Thymus (tissue), 11 donors: ENCODE results near the gene SPTBN4. TPM values are rescaled to one million over a fixed set of nuclear protein-coding genes. Genes with fewer than 3 reads are reported as not detected.
A peak's percentile ranks its signal among the peaks of the same experiment; 100 is the strongest.

Source experiments
- DNase-seq, 9 donors: peaks; one replicate each; pipeline ENCODE4 v3.0.0-alpha.2; 2013; ENCODE audit warnings: low spot score in 9 of 9, low read depth in 6 of 9, missing footprints in 1 of 9
- H3K27ac ChIP-seq, 2 donors: one replicate each; pipeline ENCODE4 v1.5.1; 2013; ENCODE audit warnings: control low read depth in 1 of 2, low read depth in 1 of 2, low read length in 1 of 2, mild to moderate bottlenecking in 1 of 2, moderate library complexity in 1 of 2
- H3K27me3 ChIP-seq, 2 donors: one replicate each; pipeline ENCODE4 v1.5.1; 2013; ENCODE audit warnings: low read length in 1 of 2; ENCODE audit not compliant: control insufficient read depth in 2 of 2, insufficient read depth in 1 of 2
- H3K36me3 ChIP-seq, 2 donors: one replicate each; pipeline ENCODE4 v1.5.1; 2013; ENCODE audit warnings: low read length in 1 of 2, mild to moderate bottlenecking in 1 of 2, moderate library complexity in 1 of 2; ENCODE audit not compliant: control insufficient read depth in 2 of 2, insufficient read depth in 2 of 2
- H3K4me1 ChIP-seq, 2 donors: one replicate each; pipeline ENCODE4 v1.5.1; 2013; ENCODE audit warnings: low read length in 2 of 2; ENCODE audit not compliant: control insufficient read depth in 2 of 2, insufficient read depth in 2 of 2
- H3K4me3 ChIP-seq, 2 donors: one replicate each; pipeline ENCODE4 v1.5.1; 2013; ENCODE audit warnings: low read length in 2 of 2, control low read depth in 1 of 2, mild to moderate bottlenecking in 1 of 2
- H3K9me3 ChIP-seq, 2 donors: one replicate each; pipeline ENCODE4 v1.5.1; 2013; ENCODE audit warnings: low read length in 1 of 2, mild to moderate bottlenecking in 1 of 2; ENCODE audit not compliant: control insufficient read depth in 2 of 2, insufficient read depth in 1 of 2
- WGBS: extraction: QIAGEN DNeasy Blood & Tissue Kit; methylation state at CpG from one replicate; pipeline ENCODE4 v1.1.7; 2013; 5-methylcytosine and 5-hydroxymethylcytosine counted together
- polyA plus RNA-seq: library from polyadenylated mRNA; stranded (reverse); fragments of 200-250 nt; gene quantifications from one replicate; pipeline ENCODE4 v1.2.3, GENCODE V29; 2013
- total RNA-seq: library from RNA; stranded (reverse); fragments of 120-200 nt; gene quantifications from one replicate; pipeline ENCODE4 v1.2.4, GENCODE V29; 2013
- donor health status: healthy.

The SPTBN4 gene
- total and polyA plus RNA-seq, 2 donors = 0.24 to 0.73 TPM

GRCh38 chr19:40598121-40598917 is 131.5 kb downstream of the SPTBN4 start:
- peak overlapping the region in 1 of 2 donors; percentile 5 for H3K4me3 ChIP-seq
- no peak overlapping the region for H3K27ac ChIP-seq
- DNase-seq = peak in 5 of 9 donors; percentile 72 to 85 (median 81)
- H3K4me1 ChIP-seq = peaks cover 4 to 55% of the 10 kb centered on the region in 2 donors
- WGBS = 3% methylated on average over 46 of the region's 46 CpGs
- peaks cover 0 to 17% of the 10 kb centered on the region in 2 donors for H3K9me3 ChIP-seq
- H3K36me3 ChIP-seq = no peaks in the 10 kb centered on the region
- H3K27me3 ChIP-seq = peaks cover 68 to 88% of the 10 kb centered on the region in 2 donors

- no peak for DNase-seq
- H3K36me3 ChIP-seq = no peaks in the 10 kb centered on the region
- no peak overlapping the region for H3K27ac ChIP-seq
- H3K27me3 ChIP-seq = peaks cover 68 to 94% of the 10 kb centered on the region in 2 donors
- H3K9me3 ChIP-seq = peaks cover 0 to 22% of the 10 kb centered on the region in 2 donors
- WGBS = 10% methylated on average over 15 of the region's 15 CpGs
- H3K4me1 ChIP-seq = peaks cover 4 to 60% of the 10 kb centered on the region in 2 donors
- H3K4me3 ChIP-seq = no peak overlapping the region
These were observed 132.1 kb downstream of the SPTBN4 start for GRCh38 chr19:40598918-40599307.

GRCh38 chr19:40599331-40599901 is 132.6 kb downstream of the SPTBN4 start:
- no peak overlapping the region for H3K27ac ChIP-seq
- WGBS = 3% methylated on average over 9 of the region's 9 CpGs
- H3K4me1 ChIP-seq = peaks cover 6 to 60% of the 10 kb centered on the region in 2 donors
- no peak overlapping the region for H3K4me3 ChIP-seq
- DNase-seq = no peak
- H3K36me3 ChIP-seq = no peaks in the 10 kb centered on the region
- peaks cover 69 to 98% of the 10 kb centered on the region in 2 donors for H3K27me3 ChIP-seq
- peaks cover 0 to 25% of the 10 kb centered on the region in 2 donors for H3K9me3 ChIP-seq

- 2% methylated on average over 43 of the region's 43 CpGs for WGBS
- Histone ChIP-seq H3K27me3 (peaks cover 75 to 98% of the 10 kb centered on the region in 2 donors), H3K4me1 (peaks cover 12 to 64% of the 10 kb centered on the region in 2 donors), H3K27ac (no peak overlapping the region), H3K9me3 (peaks cover 0 to 31% of the 10 kb centered on the region in 2 donors), H3K4me3 (no peak overlapping the region), H3K36me3 (no peaks in the 10 kb centered on the region)
- no peak for DNase-seq
These were observed 133.2 kb downstream of the SPTBN4 start for GRCh38 chr19:40599902-40600569.

- no peak for DNase-seq
These were observed 133.9 kb downstream of the SPTBN4 start for GRCh38 chr19:40600570-40601133.

GRCh38 chr19:40601134-40601974 is 134.6 kb downstream of the SPTBN4 start, which contains the start of gene LTBP4:
TSS of gene LTBP4 (plus strand) at chr19:40601369. CDS start at chr19:40601388, 19 bp downstream.
- no peak for DNase-seq
- Histone ChIP-seq H3K9me3 (peaks cover 0 to 33% of the 10 kb centered on the region in 2 donors), H3K4me1 (peaks cover 18 to 77% of the 10 kb centered on the region in 2 donors), H3K36me3 (no peaks in the 10 kb centered on the region), H3K27ac (no peak within 1 kb of the TSS), H3K27me3 (peaks cover 70 to 99% of the 10 kb centered on the region in 2 donors), H3K4me3 (peak within 1 kb of the TSS in 1 of 2 donors; percentile 34)
- WGBS = 1% methylated on average over 82 of the region's 82 CpGs

More at GRCh38 chr19:40600570-40601133, 133.9 kb downstream of the SPTBN4 start:
- H3K4me3 ChIP-seq = no peak overlapping the region
- peaks cover 17 to 69% of the 10 kb centered on the region in 2 donors for H3K4me1 ChIP-seq
- no peak overlapping the region for H3K27ac ChIP-seq
- H3K9me3 ChIP-seq = peaks cover 0 to 33% of the 10 kb centered on the region in 2 donors
- H3K36me3 ChIP-seq = no peaks in the 10 kb centered on the region
- 10% methylated on average over 13 of the region's 13 CpGs for WGBS
- peaks cover 73 to 98% of the 10 kb centered on the region in 2 donors for H3K27me3 ChIP-seq

GRCh38 chr19:40603071-40603388 is 136.2 kb downstream of the SPTBN4 start:
- Histone ChIP-seq H3K4me3 (no peak overlapping the region), H3K9me3 (peaks cover 0 to 33% of the 10 kb centered on the region in 2 donors), H3K27ac (peak overlapping the region in 1 of 2 donors; percentile 32), H3K4me1 (peaks cover 18 to 77% of the 10 kb centered on the region in 2 donors), H3K36me3 (no peaks in the 10 kb centered on the region), H3K27me3 (peaks cover 71 to 99% of the 10 kb centered on the region in 2 donors)
- 89% methylated on average over 2 of the region's 2 CpGs for WGBS
- no peak for DNase-seq
